ENCODE results near the gene TACO1. TPM values are rescaled to one million over a fixed set of nuclear protein-coding genes. Genes with fewer than 3 reads are reported as not detected.
A peak's percentile ranks its signal among the peaks of the same experiment; 100 is the strongest.

The TACO1 gene
- total RNA-seq, 3 donors from 2014 or later (not counting 1 experiment from before 2014, with no cell fraction given): 7.1 to 10.9 (median 9.2) TPM

GRCh38 chr17:63641692-63642448 is 41.2 kb downstream of the TACO1 start:
- WGBS (ENCODE audit: insufficient coverage): 85% methylated on average over 2 of the region's 4 CpGs
- Mint-ChIP-seq H3K4me3 (no peak overlapping the region), H3K27me3 (ENCODE audit: low read depth in 2 of 2) (no peaks in the 10 kb centered on the region), H3K4me1 (peaks cover 11 to 24% of the 10 kb centered on the region in 2 donors), H3K27ac (no peak overlapping the region), H3K36me3 (no peaks in the 10 kb centered on the region), H3K9me3 (no peaks in the 10 kb centered on the region)
- Histone ChIP-seq H3K9me3 (ENCODE audit: control insufficient read depth, insufficient read depth, low read length) (no peaks in the 10 kb centered on the region), H3K4me1 (ENCODE audit: control insufficient read depth, insufficient read depth, low read length) (peaks cover 10% of the 10 kb centered on the region), H3K36me3 (ENCODE audit: control insufficient read depth, insufficient read depth, low read length) (peaks cover 29% of the 10 kb centered on the region), H3K27me3 (ENCODE audit: control insufficient read depth, insufficient read depth, low read length) (no peaks in the 10 kb centered on the region), H3K27ac (ENCODE audit: low read length) (no peak overlapping the region), H3K4me3 (ENCODE audit: low read length) (no peak overlapping the region)
- intact Hi-C loops (cut with micrococcal nuclease): no loop called here
- no peak for TF ChIP-seq CTCF (IDR thresholded peaks at IDR 0.05)
- DNase-seq: no peak
- ATAC-seq: peak; percentile 29 to 72 (median 31)

- peaks cover 24% of the 10 kb centered on the region for H3K36me3 ChIP-seq (ENCODE audit: control insufficient read depth, insufficient read depth, low read length)
- 94% methylated on average over 7 of the region's 7 CpGs for WGBS (ENCODE audit: insufficient coverage)
- Mint-ChIP-seq H3K27me3 (ENCODE audit: low read depth in 2 of 2) (no peaks in the 10 kb centered on the region), H3K27ac (no peak overlapping the region), H3K9me3 (no peaks in the 10 kb centered on the region), H3K4me3 (no peak overlapping the region), H3K4me1 (peaks cover 11 to 22% of the 10 kb centered on the region in 2 donors), H3K36me3 (no peaks in the 10 kb centered on the region)
- H3K27me3 ChIP-seq (ENCODE audit: control insufficient read depth, insufficient read depth, low read length): no peaks in the 10 kb centered on the region
- TF ChIP-seq CTCF (IDR thresholded peaks at IDR 0.05): no peak
- peak overlapping the region; percentile 9 for H3K27ac ChIP-seq (ENCODE audit: low read length)
- no peak for ATAC-seq
- H3K4me1 ChIP-seq (ENCODE audit: control insufficient read depth, insufficient read depth, low read length): peaks cover 19% of the 10 kb centered on the region
- no peak for DNase-seq
- intact Hi-C loops (cut with micrococcal nuclease): no loop called here
- H3K9me3 ChIP-seq (ENCODE audit: control insufficient read depth, insufficient read depth, low read length): no peaks in the 10 kb centered on the region
- H3K4me3 ChIP-seq (ENCODE audit: low read length): no peak overlapping the region
These were observed 44.2 kb downstream of the TACO1 start for GRCh38 chr17:63644846-63645245.

- peaks cover 24% of the 10 kb centered on the region for H3K36me3 ChIP-seq (ENCODE audit: control insufficient read depth, insufficient read depth, low read length)
- no peak for ATAC-seq
- H3K27ac Mint-ChIP-seq: no peak overlapping the region
These were observed 45.2 kb downstream of the TACO1 start for GRCh38 chr17:63645775-63646487.

More at GRCh38 chr17:63645775-63646487, 45.2 kb downstream of the TACO1 start:
- Histone ChIP-seq H3K4me3 (ENCODE audit: low read length) (no peak overlapping the region), H3K9me3 (ENCODE audit: control insufficient read depth, insufficient read depth, low read length) (no peaks in the 10 kb centered on the region), H3K27ac (ENCODE audit: low read length) (peak overlapping the region; percentile 4), H3K27me3 (ENCODE audit: control insufficient read depth, insufficient read depth, low read length) (no peaks in the 10 kb centered on the region), H3K4me1 (ENCODE audit: control insufficient read depth, insufficient read depth, low read length) (peaks cover 20% of the 10 kb centered on the region)
- peaks cover 11 to 28% of the 10 kb centered on the region in 2 donors for H3K4me1 Mint-ChIP-seq
- WGBS (ENCODE audit: insufficient coverage): 95% methylated on average over 5 of the region's 5 CpGs
- TF ChIP-seq CTCF (IDR thresholded peaks at IDR 0.05): no peak
- H3K36me3 Mint-ChIP-seq: no peaks in the 10 kb centered on the region
- H3K9me3 Mint-ChIP-seq: no peaks in the 10 kb centered on the region
- no peak for DNase-seq
- intact Hi-C loops (cut with micrococcal nuclease): no loop called here
- H3K27me3 Mint-ChIP-seq (ENCODE audit: low read depth in 2 of 2): no peaks in the 10 kb centered on the region
- no peak overlapping the region for H3K4me3 Mint-ChIP-seq

Data from natural killer cell (primary cell).